ENCODE results near the gene HIVEP2.

Gene HIVEP2

GRCh38 chr6:142850679-142851423, 94.1 kb downstream of the HIVEP2 start:
- peak; percentile 73 to 76 for ATAC-seq (replicated peaks)
- no peaks in the 10 kb centered on the region for H3K27me3 Mint-ChIP-seq
- DNase-seq: peak; percentile 30
- H3K36me3 Mint-ChIP-seq: peaks cover 3 to 15% of the 10 kb centered on the region in 2 donors
- H3K4me3 Mint-ChIP-seq: peak overlapping the region in 1 of 2 donors; percentile 6
- H3K9me3 Mint-ChIP-seq: peaks cover 0 to 2% of the 10 kb centered on the region in 2 donors
- peaks cover 51 to 93% of the 10 kb centered on the region in 2 donors for H3K4me1 Mint-ChIP-seq
- peak overlapping the region; percentile 69 for H3K27ac Mint-ChIP-seq

- Mint-ChIP-seq H3K4me3 (peak overlapping the region in 1 of 2 donors; percentile 2), H3K27ac (peak overlapping the region; percentile 38), H3K4me1 (peaks cover 57 to 93% of the 10 kb centered on the region in 2 donors), H3K9me3 (no peaks in the 10 kb centered on the region), H3K27me3 (no peaks in the 10 kb centered on the region), H3K36me3 (peaks cover 0 to 7% of the 10 kb centered on the region in 2 donors)
- no peak for DNase-seq
- no peak for ATAC-seq (replicated peaks)
Observed at GRCh38 chr6:142848976-142849375, 96.0 kb downstream of the HIVEP2 start.

GRCh38 chr6:142848156-142848555, 96.8 kb downstream of the HIVEP2 start:
- H3K27ac Mint-ChIP-seq: no peak overlapping the region
- no peak for DNase-seq
- H3K27me3 Mint-ChIP-seq: no peaks in the 10 kb centered on the region
- peak overlapping the region in 1 of 2 donors; percentile 2 for H3K4me3 Mint-ChIP-seq
- H3K9me3 Mint-ChIP-seq: no peaks in the 10 kb centered on the region
- ATAC-seq (replicated peaks): peak; percentile 40 to 44
- H3K4me1 Mint-ChIP-seq: peaks cover 53 to 92% of the 10 kb centered on the region in 2 donors
- H3K36me3 Mint-ChIP-seq: peaks cover 0 to 3% of the 10 kb centered on the region in 2 donors

- Mint-ChIP-seq H3K27me3 (no peaks in the 10 kb centered on the region), H3K9me3 (no peaks in the 10 kb centered on the region), H3K27ac (peak overlapping the region; percentile 89), H3K4me3 (no peak overlapping the region), H3K4me1 (peaks cover 50 to 94% of the 10 kb centered on the region in 2 donors), H3K36me3 (no peaks in the 10 kb centered on the region)
- DNase-seq (no peak), ATAC-seq (replicated peaks) (no peak)
Observed at GRCh38 chr6:142846883-142847287, 98.1 kb downstream of the HIVEP2 start.

GRCh38 chr6:142846459-142846831, 98.5 kb downstream of the HIVEP2 start:
- peak overlapping the region; percentile 9 to 25 for H3K4me3 Mint-ChIP-seq
- H3K27ac Mint-ChIP-seq: peak overlapping the region; percentile 89
- H3K36me3 Mint-ChIP-seq: no peaks in the 10 kb centered on the region
- peaks cover 50 to 95% of the 10 kb centered on the region in 2 donors for H3K4me1 Mint-ChIP-seq
- DNase-seq (no peak), ATAC-seq (replicated peaks) (no peak)
- H3K27me3 Mint-ChIP-seq: no peaks in the 10 kb centered on the region
- H3K9me3 Mint-ChIP-seq: no peaks in the 10 kb centered on the region

- peak overlapping the region; percentile 76 to 77 for H3K4me3 Mint-ChIP-seq
- peak overlapping the region; percentile 89 for H3K27ac Mint-ChIP-seq
- H3K9me3 Mint-ChIP-seq: no peaks in the 10 kb centered on the region
- no peak for DNase-seq
- H3K4me1 Mint-ChIP-seq: peaks cover 46 to 94% of the 10 kb centered on the region in 2 donors
- no peaks in the 10 kb centered on the region for H3K36me3 Mint-ChIP-seq
- no peaks in the 10 kb centered on the region for H3K27me3 Mint-ChIP-seq
- peak; percentile 33 to 42 for ATAC-seq (replicated peaks)
Observed at GRCh38 chr6:142845624-142846458, 99.1 kb downstream of the HIVEP2 start.

GRCh38 chr6:142845143-142845571, 99.8 kb downstream of the HIVEP2 start:
- no peaks in the 10 kb centered on the region for H3K9me3 Mint-ChIP-seq
- H3K4me3 Mint-ChIP-seq: peak overlapping the region; percentile 76 to 77
- peak overlapping the region; percentile 89 for H3K27ac Mint-ChIP-seq
- no peaks in the 10 kb centered on the region for H3K36me3 Mint-ChIP-seq
- ATAC-seq (replicated peaks) (peak; percentile 57 to 62), DNase-seq (no peak)
- no peaks in the 10 kb centered on the region for H3K27me3 Mint-ChIP-seq
- peaks cover 43 to 89% of the 10 kb centered on the region in 2 donors for H3K4me1 Mint-ChIP-seq

GRCh38 chr6:142844065-142844755, 100.8 kb downstream of the HIVEP2 start:
- H3K36me3 Mint-ChIP-seq: no peaks in the 10 kb centered on the region
- no peak for ATAC-seq (replicated peaks)
- no peak for DNase-seq
- H3K4me3 Mint-ChIP-seq: peak overlapping the region; percentile 76 to 77
- peaks cover 47 to 89% of the 10 kb centered on the region in 2 donors for H3K4me1 Mint-ChIP-seq
- no peaks in the 10 kb centered on the region for H3K9me3 Mint-ChIP-seq
- no peaks in the 10 kb centered on the region for H3K27me3 Mint-ChIP-seq
- H3K27ac Mint-ChIP-seq: peak overlapping the region; percentile 89

DNA sequence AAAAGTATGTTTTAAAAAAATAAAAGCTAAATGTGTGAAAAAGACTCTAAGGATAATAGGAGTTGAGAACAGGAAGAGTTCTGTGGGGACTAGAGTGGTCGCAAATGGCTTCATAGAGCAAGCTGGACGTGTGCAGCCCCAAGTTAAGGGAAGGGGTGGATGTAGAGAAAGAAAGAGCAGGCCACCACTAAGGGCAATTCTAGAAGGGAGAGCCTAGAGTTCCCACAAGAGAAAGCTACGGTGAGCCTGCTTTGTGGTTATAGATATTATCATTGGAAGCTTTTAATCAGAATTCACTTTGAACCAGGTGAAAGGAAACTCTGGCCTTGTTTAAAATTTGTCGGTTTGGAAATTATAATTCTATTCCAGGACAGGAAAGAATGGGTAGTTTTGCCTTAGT, 101.6 kb downstream of the HIVEP2 start:
- Mint-ChIP-seq H3K36me3 (peaks cover 0 to 4% of the 10 kb centered on the region in 2 donors), H3K27ac (peak overlapping the region; percentile 94), H3K4me3 (peak overlapping the region; percentile 77), H3K4me1 (peaks cover 50 to 89% of the 10 kb centered on the region in 2 donors), H3K27me3 (no peaks in the 10 kb centered on the region), H3K9me3 (no peaks in the 10 kb centered on the region)
- no peak for ATAC-seq (replicated peaks)
- DNase-seq: no peak

DNA sequence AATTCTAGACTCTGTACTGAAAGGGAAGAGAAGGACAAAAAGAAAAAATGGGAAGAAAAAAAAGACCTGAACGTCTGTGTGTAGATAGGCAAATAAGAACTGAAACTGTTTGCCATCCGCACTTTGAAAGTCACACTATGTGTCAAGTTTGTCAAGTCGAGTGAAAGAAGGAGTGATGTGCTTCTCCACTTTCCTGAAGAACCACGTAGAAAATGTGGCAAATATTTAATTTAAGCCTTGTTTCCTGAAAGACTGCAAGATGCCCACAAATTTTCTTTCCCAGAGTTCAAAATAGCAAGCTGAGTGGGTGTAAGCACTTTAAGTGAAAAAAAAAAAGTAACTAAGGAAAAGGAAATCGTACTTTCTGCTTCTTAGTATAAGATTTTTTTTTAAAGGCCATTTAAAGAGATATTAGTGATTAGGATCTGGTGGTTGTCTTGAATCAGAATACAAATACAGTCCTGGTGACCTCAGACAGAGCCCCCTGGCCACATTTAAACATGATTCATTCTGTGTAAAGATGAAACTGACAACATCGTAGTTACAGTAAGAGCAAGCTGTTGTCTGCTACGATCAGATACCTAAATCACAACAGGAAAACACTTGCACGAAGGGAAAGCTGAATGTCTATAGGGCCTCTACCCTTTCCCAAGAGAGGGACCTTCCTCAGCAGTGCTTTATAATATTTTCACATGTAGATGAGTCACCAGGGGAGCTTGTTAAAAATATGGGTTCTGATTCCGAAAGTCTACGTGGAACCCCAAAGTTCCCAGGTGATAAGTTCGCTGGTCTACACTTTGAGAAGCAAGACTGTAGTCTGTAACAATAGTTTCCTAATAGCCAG, 102.3 kb downstream of the HIVEP2 start:
- H3K4me1 Mint-ChIP-seq: peaks cover 45 to 84% of the 10 kb centered on the region in 2 donors
- H3K36me3 Mint-ChIP-seq: peaks cover 0 to 4% of the 10 kb centered on the region in 2 donors
- peak overlapping the region; percentile 77 for H3K4me3 Mint-ChIP-seq
- ATAC-seq (replicated peaks) (peak; percentile 67 to 76), DNase-seq (no peak)
- no peaks in the 10 kb centered on the region for H3K9me3 Mint-ChIP-seq
- no peaks in the 10 kb centered on the region for H3K27me3 Mint-ChIP-seq
- H3K27ac Mint-ChIP-seq: peak overlapping the region; percentile 94

DNA sequence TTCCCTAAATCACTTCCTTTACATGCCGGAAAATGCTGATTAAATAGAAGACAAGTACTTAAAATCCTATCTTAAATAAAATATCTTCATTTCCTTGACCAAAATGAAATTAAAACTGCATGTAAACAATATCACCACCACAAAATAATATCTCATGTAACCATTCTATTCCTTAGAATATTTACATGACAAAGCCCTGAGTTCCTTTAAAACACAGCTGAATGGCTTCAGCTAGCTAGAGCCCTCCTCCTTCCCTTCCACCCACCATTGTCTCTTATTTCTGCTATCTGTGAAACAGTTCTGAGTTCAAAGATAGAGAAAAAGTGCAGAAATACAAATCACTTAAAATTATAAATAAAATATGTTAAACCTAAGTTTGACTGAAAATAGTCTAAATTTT, 103.1 kb downstream of the HIVEP2 start:
- DNase-seq: no peak
- Mint-ChIP-seq H3K4me3 (peak overlapping the region in 1 of 2 donors; percentile 77), H3K27me3 (no peaks in the 10 kb centered on the region), H3K4me1 (peaks cover 44 to 82% of the 10 kb centered on the region in 2 donors), H3K36me3 (peaks cover 0 to 4% of the 10 kb centered on the region in 2 donors), H3K27ac (peak overlapping the region; percentile 94), H3K9me3 (no peaks in the 10 kb centered on the region)
- no peak for ATAC-seq (replicated peaks)

DNA sequence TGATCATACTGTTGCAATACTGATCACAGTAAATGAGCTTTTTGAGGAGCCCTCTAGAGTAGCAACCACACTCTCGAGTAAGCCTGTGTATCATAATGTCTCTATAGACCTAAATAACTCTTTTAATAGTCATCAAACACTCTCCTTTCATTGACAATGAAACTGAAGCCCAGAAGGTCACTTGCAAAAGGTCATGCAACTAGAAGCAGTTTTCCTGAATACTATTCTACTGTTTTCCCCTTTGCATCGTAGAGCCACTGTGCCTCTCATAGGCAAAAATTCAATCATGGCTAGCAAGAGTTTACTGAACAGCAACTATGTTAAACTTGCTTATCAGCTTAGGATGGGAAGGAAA, 105.3 kb downstream of the HIVEP2 start:
- no peaks in the 10 kb centered on the region for H3K9me3 Mint-ChIP-seq
- H3K27me3 Mint-ChIP-seq: no peaks in the 10 kb centered on the region
- H3K4me3 Mint-ChIP-seq: peak overlapping the region; percentile 7 to 44
- H3K4me1 Mint-ChIP-seq: peaks cover 27 to 76% of the 10 kb centered on the region in 2 donors
- no peak for DNase-seq
- ATAC-seq (replicated peaks): peak; percentile 32 to 46
- peak overlapping the region; percentile 66 for H3K27ac Mint-ChIP-seq
- peaks cover 6 to 14% of the 10 kb centered on the region in 2 donors for H3K36me3 Mint-ChIP-seq

Measured in stimulated activated naive B cell treated with anti-CD40 and anti-IgM and Interleukin-4, amounts not matched to agents 10 μg/mL and 1 μg/mL and 100 μg/mL, for 72 hours (primary cell).